Measurements from ENCODE around the gene TMSB10. TPM values are rescaled to one million over a fixed set of nuclear protein-coding genes. Genes with fewer than 3 reads are reported as not detected.

TMSB10 gene
- total RNA-seq, 1 donor = 3,849 TPM

- no peak overlapping the region for H3K4me3 ChIP-seq (ENCODE audit: low read depth, low read length)
- TF ChIP-seq CTCF (IDR thresholded peaks at IDR 0.05; ENCODE audit: insufficient read depth, low read length) = no peak
- peak; percentile 67 for DNase-seq (ENCODE audit: low read depth)
Observed at GRCh38 chr2:84946204-84947009, 41.0 kb downstream of the TMSB10 start.

GRCh38 chr2:84947010-84947593 lies 41.6 kb downstream of the TMSB10 start:
- no peak for TF ChIP-seq CTCF (IDR thresholded peaks at IDR 0.05; ENCODE audit: insufficient read depth, low read length)

GRCh38 chr2:84953535-84953934 lies 48.1 kb downstream of the TMSB10 start:
- H3K4me3 ChIP-seq (ENCODE audit: low read depth, low read length) = no peak overlapping the region
- DNase-seq (ENCODE audit: low read depth) = no peak
- no peak for TF ChIP-seq CTCF (IDR thresholded peaks at IDR 0.05; ENCODE audit: insufficient read depth, low read length)

More at GRCh38 chr2:84947010-84947593, 41.6 kb downstream of the TMSB10 start:
- H3K4me3 ChIP-seq (ENCODE audit: low read depth, low read length) = no peak overlapping the region
- no peak for DNase-seq (ENCODE audit: low read depth)

- TF ChIP-seq CTCF (IDR thresholded peaks at IDR 0.05; ENCODE audit: insufficient read depth, low read length) = no peak
- no peak for DNase-seq (ENCODE audit: low read depth)
- no peak overlapping the region for H3K4me3 ChIP-seq (ENCODE audit: low read depth, low read length)
Observed at GRCh38 chr2:84954329-84954728, 48.9 kb downstream of the TMSB10 start.

Other genes with a start within 250 kb of the TMSB10 start
- 0.33 and 1.6 TPM in 2 replicates for gene TRABD2A, start 24.6 kb upstream of the TMSB10 start, total RNA-seq (ENCODE audit: low replicate concordance)
- gene KCMF1, start 65.5 kb downstream of the TMSB10 start, total RNA-seq (ENCODE audit: low replicate concordance) = 28.5 and 64.5 TPM in 2 replicates
- gene TCF7L1, start 227.7 kb downstream of the TMSB10 start, total RNA-seq (ENCODE audit: low replicate concordance) = 3.5 and 3.7 TPM in 2 replicates

Measured in fibroblast of the aortic adventitia (primary cell).